Epithelial cell of proximal tubule (primary cell): ENCODE measurements around the gene DCST1. TPM values are rescaled to one million over a fixed set of nuclear protein-coding genes. Genes with fewer than 3 reads are reported as not detected.

ENCODE experiments used
- DNase-seq: peaks from one replicate; pipeline ENCODE4 v3.0.0-alpha.2; 2011; ENCODE audit warnings: low read depth
- H3K4me3 ChIP-seq: 2 replicates; pipeline ENCODE4 v1.5.1; 2011; ENCODE audit warnings: low read depth, mild to moderate bottlenecking, low read length
- CTCF ChIP-seq: conservative IDR thresholded peaks from 2 replicates; pipeline ENCODE4 v1.5.1; 2012; ENCODE audit warnings: low read depth, mild to moderate bottlenecking, low read length
- total RNA-seq: library from RNA; depleted of rRNA; stranded (reverse); fragments of >200 nt; gene quantifications from 2 replicates; pipeline ENCODE4 v1.2.3, GENCODE V29; 2015

DCST1 gene
- total RNA-seq, 1 donor from 2014 or later = not detected

- no peak for TF ChIP-seq CTCF
- no peak for DNase-seq
- H3K4me3 ChIP-seq = no peak overlapping the region
Observed at GRCh38 chr1:155010211-155010918, 23.3 kb upstream of the DCST1 start.

GRCh38 chr1:155011004-155011416 lies 22.6 kb upstream of the DCST1 start:
- no peak overlapping the region for H3K4me3 ChIP-seq
- TF ChIP-seq CTCF = no peak
- DNase-seq = no peak

- H3K4me3 ChIP-seq = no peak overlapping the region
- no peak for TF ChIP-seq CTCF
- no peak for DNase-seq
Observed at GRCh38 chr1:155011437-155012025, 22.1 kb upstream of the DCST1 start.

- DNase-seq = no peak
Observed at GRCh38 chr1:155012026-155012546, 21.5 kb upstream of the DCST1 start.

GRCh38 chr1:155012776-155013602 lies 20.6 kb upstream of the DCST1 start:
- TF ChIP-seq CTCF = no peak
- H3K4me3 ChIP-seq = no peak overlapping the region
- no peak for DNase-seq

More at GRCh38 chr1:155012026-155012546, 21.5 kb upstream of the DCST1 start:
- H3K4me3 ChIP-seq = no peak overlapping the region
- TF ChIP-seq CTCF = no peak

- H3K4me3 ChIP-seq = no peak overlapping the region
- TF ChIP-seq CTCF = no peak
- no peak for DNase-seq
Observed at GRCh38 chr1:155013632-155014031, 20.0 kb upstream of the DCST1 start.
